Upper lobe of right lung (tissue), 1 donor: Measurements from ENCODE around the gene MTPN. TPM values are rescaled to one million over a fixed set of nuclear protein-coding genes. Genes with fewer than 3 reads are reported as not detected.

Experiments used
- ATAC-seq: fragments of 200-7000 bp; cut with Tn5 transposase; one replicate; pipeline ENCODE4 v1.9.1; 2020; ENCODE audit warnings: mild to moderate bottlenecking, moderate library complexity
- DNase-seq: peaks from one replicate; pipeline ENCODE4 v3.0.0-alpha.2; 2020
- H3K27ac ChIP-seq: fragments of 200-600 bp; one replicate; pipeline ENCODE4 v1.8.0; 2022
- H3K27me3 ChIP-seq: fragments of 200-600 bp; one replicate; pipeline ENCODE4 v1.8.0; 2022; ENCODE audit warnings: mild to moderate bottlenecking
- H3K36me3 ChIP-seq: fragments of 200-600 bp; one replicate; pipeline ENCODE4 v1.8.0; 2022
- H3K4me1 ChIP-seq: fragments of 200-600 bp; one replicate; pipeline ENCODE4 v1.8.0; 2022
- H3K4me3 ChIP-seq: fragments of 200-600 bp; one replicate; pipeline ENCODE4 v1.8.0; 2022; ENCODE audit warnings: mild to moderate bottlenecking
- H3K9me3 ChIP-seq: fragments of 200-600 bp; one replicate; pipeline ENCODE4 v1.8.0; 2022
- CTCF ChIP-seq: fragments of 200-600 bp; IDR thresholded peaks from one replicate; pipeline ENCODE4 v1.8.0; 2022; ENCODE audit warnings: antibody characterized with exemption
- intact Hi-C: fragments of 100-400 bp; cut with DNase I; formaldehyde crosslinking; loops from one replicate; pipeline ENCODE4 v1.11.0; 2022
- total RNA-seq: library from RNA; stranded (reverse); fragmentation: NEBNext Ultra II Directional; extraction: Animal tissue kit (Norgen Biotek cat#: 25700); gene quantifications from one replicate; pipeline ENCODE4 v1.2.1, GENCODE V29; 2021
- donor health status: DM: no; HTN: yes; CAD: no; lungs with severe emphysema.

MTPN gene
- total RNA-seq, 1 donor from 2014 or later, result 130 TPM

GRCh38 chr7:135994466-135995205 lies 17.5 kb upstream of the MTPN start:
- Histone ChIP-seq H3K9me3 (no peaks in the 10 kb centered on the region), H3K4me1 (no peaks in the 10 kb centered on the region), H3K27me3 (no peaks in the 10 kb centered on the region), H3K27ac (no peak overlapping the region), H3K4me3 (no peak overlapping the region), H3K36me3 (no peaks in the 10 kb centered on the region)
- intact Hi-C loops, result no loop called here
- TF ChIP-seq CTCF, result no peak
- DNase-seq, result no peak
- ATAC-seq, result no peak

- no peak for TF ChIP-seq CTCF
- intact Hi-C loops, result no loop called here
- H3K4me1 ChIP-seq, result no peaks in the 10 kb centered on the region
- no peaks in the 10 kb centered on the region for H3K9me3 ChIP-seq
- H3K36me3 ChIP-seq, result no peaks in the 10 kb centered on the region
- H3K27ac ChIP-seq, result no peak overlapping the region
- ATAC-seq (no peak), DNase-seq (no peak)
- H3K27me3 ChIP-seq, result no peaks in the 10 kb centered on the region
- H3K4me3 ChIP-seq, result no peak overlapping the region
These were observed 16.8 kb upstream of the MTPN start for GRCh38 chr7:135993950-135994349.

GRCh38 chr7:135991906-135992305 lies 14.7 kb upstream of the MTPN start:
- intact Hi-C loops, result no loop called here
- DNase-seq (no peak), ATAC-seq (no peak)
- no peaks in the 10 kb centered on the region for H3K9me3 ChIP-seq
- H3K36me3 ChIP-seq, result no peaks in the 10 kb centered on the region
- H3K27ac ChIP-seq, result no peak overlapping the region
- no peak overlapping the region for H3K4me3 ChIP-seq
- H3K4me1 ChIP-seq, result no peaks in the 10 kb centered on the region
- TF ChIP-seq CTCF, result no peak
- H3K27me3 ChIP-seq, result no peaks in the 10 kb centered on the region

GRCh38 chr7:135991322-135991721 lies 14.2 kb upstream of the MTPN start:
- Histone ChIP-seq H3K36me3 (no peaks in the 10 kb centered on the region), H3K4me1 (no peaks in the 10 kb centered on the region), H3K9me3 (no peaks in the 10 kb centered on the region), H3K4me3 (no peak overlapping the region), H3K27me3 (no peaks in the 10 kb centered on the region), H3K27ac (no peak overlapping the region)
- no peak for TF ChIP-seq CTCF
- no peak for DNase-seq
- intact Hi-C loops, result no loop called here
- no peak for ATAC-seq

GRCh38 chr7:135990258-135990657 lies 13.1 kb upstream of the MTPN start:
- DNase-seq (no peak), ATAC-seq (no peak)
- Histone ChIP-seq H3K27me3 (no peaks in the 10 kb centered on the region), H3K36me3 (no peaks in the 10 kb centered on the region), H3K4me3 (no peak overlapping the region), H3K9me3 (no peaks in the 10 kb centered on the region), H3K4me1 (no peaks in the 10 kb centered on the region), H3K27ac (no peak overlapping the region)
- no peak for TF ChIP-seq CTCF
- intact Hi-C loops, result no loop called here
